MV-4-11 (cell line): Measurements from ENCODE around the gene NDUFAF7.
"Not testable (repeated sequence)": the region's sequence is repeated elsewhere in the genome, so short reads cannot be mapped to it uniquely, and the experiment has no call there.

Source experiments
- DNase-seq: peaks from one replicate; lab custom pipeline; 2025; lab: John Stamatoyannopoulos, UW

The NDUFAF7 gene

GRCh38 chr2:37283207-37283606 lies 51.7 kb downstream of the NDUFAF7 start:
- no peak for DNase-seq

- DNase-seq, result no peak
Observed at GRCh38 chr2:37284381-37284780, 52.9 kb downstream of the NDUFAF7 start.

GRCh38 chr2:37287966-37288365 lies 56.5 kb downstream of the NDUFAF7 start:
- DNase-seq, result no peak

GRCh38 chr2:37291680-37292079 lies 60.2 kb downstream of the NDUFAF7 start:
- DNase-seq, result no peak

- DNase-seq, result not testable (repeated sequence)
Observed at GRCh38 chr2:37294858-37295257, 63.4 kb downstream of the NDUFAF7 start.

GRCh38 chr2:37295469-37296073 lies 64.1 kb downstream of the NDUFAF7 start:
- DNase-seq, result no peak

- DNase-seq, result no peak
Observed at GRCh38 chr2:37297632-37298031, 66.2 kb downstream of the NDUFAF7 start.
